Renal cortical epithelial cell (primary cell): ENCODE measurements around the gene MOV10. TPM values are rescaled to one million over a fixed set of nuclear protein-coding genes. Genes with fewer than 3 reads are reported as not detected.

Experiments
- DNase-seq: peaks from one replicate; pipeline ENCODE4 v3.0.0-alpha.2; 2011; ENCODE audit warnings: low read depth
- total RNA-seq: library from RNA; depleted of rRNA; stranded (reverse); fragments of >200 nt; gene quantifications from 2 replicates; pipeline ENCODE4 v1.2.3, GENCODE V29; 2014

Gene MOV10
- total RNA-seq, 1 donor from 2014 or later, result 48.9 TPM

GRCh38 chr1:112673592-112674439 is 643 bp upstream of the MOV10 start:
- peak; percentile 64 for DNase-seq

- DNase-seq, result no peak
Measured at GRCh38 chr1:112674986-112675727, 698 bp downstream of the MOV10 start.

- no peak for DNase-seq
Measured at GRCh38 chr1:112675728-112676381, 1.4 kb downstream of the MOV10 start.

- DNase-seq, result no peak
Measured at GRCh38 chr1:112676543-112676942, 2.1 kb downstream of the MOV10 start.

GRCh38 chr1:112677501-112677900 is 3.0 kb downstream of the MOV10 start:
- no peak for DNase-seq

GRCh38 chr1:112678605-112679004 is 4.1 kb downstream of the MOV10 start:
- DNase-seq, result no peak

- no peak for DNase-seq
Measured at GRCh38 chr1:112685913-112686312, 11.5 kb downstream of the MOV10 start.

- no peak for DNase-seq
Measured at GRCh38 chr1:112686417-112686816, 12.0 kb downstream of the MOV10 start.

GRCh38 chr1:112686835-112687234 is 12.4 kb downstream of the MOV10 start:
- DNase-seq, result no peak

- DNase-seq, result no peak
Measured at GRCh38 chr1:112687361-112687760, 12.9 kb downstream of the MOV10 start.

- DNase-seq, result no peak
Measured at GRCh38 chr1:112687785-112688496, 13.5 kb downstream of the MOV10 start.

- no peak for DNase-seq
Measured at GRCh38 chr1:112688781-112689193, 14.3 kb downstream of the MOV10 start.

GRCh38 chr1:112689196-112689841 is 14.9 kb downstream of the MOV10 start:
- no peak for DNase-seq

- no peak for DNase-seq
Measured at GRCh38 chr1:112689842-112690237, 15.4 kb downstream of the MOV10 start.

- DNase-seq, result no peak
Measured at GRCh38 chr1:112692681-112693080, 18.2 kb downstream of the MOV10 start.

- DNase-seq, result no peak
Measured at GRCh38 chr1:112693821-112694220, 19.4 kb downstream of the MOV10 start.

- DNase-seq, result no peak
Measured at GRCh38 chr1:112694363-112694929, 20.0 kb downstream of the MOV10 start.

GRCh38 chr1:112695276-112695675 is 20.8 kb downstream of the MOV10 start:
- DNase-seq, result no peak

GRCh38 chr1:112696578-112697314 is 22.3 kb downstream of the MOV10 start:
- DNase-seq, result no peak

GRCh38 chr1:112697781-112698201 is 23.3 kb downstream of the MOV10 start:
- DNase-seq, result no peak
